Activated CD4-positive, alpha-beta memory T cell treated with anti-CD3 and anti-CD28 coated beads for 36 hours (primary cell): ENCODE measurements around the gene TPRN. TPM values are rescaled to one million over a fixed set of nuclear protein-coding genes. Genes with fewer than 3 reads are reported as not detected.

ENCODE experiments used
- CTCF ChIA-PET: fragments of 350-600 bp; sonication (Branson Sonifier 250); formaldehyde crosslinking; loops from one replicate; lab custom pipeline; 2021; ENCODE audit warnings: antibody characterized with exemption, inconsistent platforms; lab: Charles Lee
- POLR2A ChIA-PET: fragments of 350-600 bp; sonication (Branson Sonifier 250); formaldehyde crosslinking; loops from one replicate; lab custom pipeline; 2021; ENCODE audit warnings: antibody characterized with exemption; lab: Charles Lee
- DNase-seq: peaks from one replicate; pipeline ENCODE4 v3.0.0-alpha.2; 2020
- H3K27ac Mint-ChIP-seq: one replicate; pipeline ENCODE4 v1.8.0; 2021; ENCODE audit warnings: mixed read lengths
- H3K27me3 Mint-ChIP-seq: one replicate; pipeline ENCODE4 v1.8.0; 2021; ENCODE audit warnings: mixed read lengths
- H3K36me3 Mint-ChIP-seq: one replicate; pipeline ENCODE4 v1.8.0; 2021; ENCODE audit warnings: mixed read lengths
- H3K4me1 Mint-ChIP-seq: one replicate; pipeline ENCODE4 v1.8.0; 2021; ENCODE audit warnings: low read depth, mixed read lengths
- H3K4me3 Mint-ChIP-seq: one replicate; pipeline ENCODE4 v1.8.0; 2021; ENCODE audit warnings: mild to moderate bottlenecking, mixed read lengths
- H3K9me3 Mint-ChIP-seq: one replicate; pipeline ENCODE4 v1.8.0; 2021; ENCODE audit warnings: mixed read lengths
- intact Hi-C: fragments of 100-400 bp; cut with micrococcal nuclease; formaldehyde crosslinking; loops from one replicate; pipeline ENCODE4 v1.15.1; 2023
- total RNA-seq, 2 experiments: library from RNA; stranded (reverse); gene quantifications; one replicate each; pipeline ENCODE4 v1.2.3, GENCODE V29; 2021

Gene TPRN
- total RNA-seq, 2 experiments from 2014 or later: 6.1 to 6.7 TPM

DNA sequence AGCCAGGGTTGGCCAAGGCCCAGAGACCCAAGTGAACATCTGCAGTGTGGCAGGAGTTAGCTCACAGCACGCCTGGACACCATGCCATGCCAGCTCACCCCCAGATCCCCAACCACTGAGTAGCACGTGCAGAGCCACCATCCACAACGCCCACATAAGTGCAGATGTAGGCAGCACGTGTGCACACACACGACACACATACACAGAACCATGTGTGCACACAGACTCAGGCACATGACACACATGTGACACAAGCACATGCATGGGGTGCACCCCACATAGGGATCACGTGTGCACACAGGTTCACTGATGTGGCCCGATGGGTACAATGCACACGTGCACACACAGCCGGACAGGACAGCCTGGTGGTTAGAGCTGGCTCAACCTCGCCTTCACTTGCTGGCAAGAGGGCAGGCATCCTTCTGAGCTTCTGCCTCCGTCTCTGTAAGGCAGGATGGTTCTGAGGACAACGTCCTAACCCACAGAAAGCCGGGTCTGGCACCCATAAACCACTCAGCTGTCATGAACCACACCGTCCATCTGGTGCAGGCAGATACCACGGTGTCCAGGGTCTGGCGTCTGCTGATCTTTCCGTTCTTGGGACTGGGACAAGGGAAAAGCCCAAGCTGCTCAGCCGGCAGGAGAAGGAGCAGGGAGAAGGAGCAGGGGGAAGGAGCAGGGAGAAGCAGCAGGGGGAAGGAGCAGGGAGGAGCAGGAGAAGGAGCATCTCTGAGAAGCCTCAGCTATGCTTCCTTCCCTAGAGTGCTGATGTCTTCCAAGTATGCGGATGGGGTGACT, 42.7 kb downstream of the TPRN start:
- intact Hi-C loops: no loop called here

DNA sequence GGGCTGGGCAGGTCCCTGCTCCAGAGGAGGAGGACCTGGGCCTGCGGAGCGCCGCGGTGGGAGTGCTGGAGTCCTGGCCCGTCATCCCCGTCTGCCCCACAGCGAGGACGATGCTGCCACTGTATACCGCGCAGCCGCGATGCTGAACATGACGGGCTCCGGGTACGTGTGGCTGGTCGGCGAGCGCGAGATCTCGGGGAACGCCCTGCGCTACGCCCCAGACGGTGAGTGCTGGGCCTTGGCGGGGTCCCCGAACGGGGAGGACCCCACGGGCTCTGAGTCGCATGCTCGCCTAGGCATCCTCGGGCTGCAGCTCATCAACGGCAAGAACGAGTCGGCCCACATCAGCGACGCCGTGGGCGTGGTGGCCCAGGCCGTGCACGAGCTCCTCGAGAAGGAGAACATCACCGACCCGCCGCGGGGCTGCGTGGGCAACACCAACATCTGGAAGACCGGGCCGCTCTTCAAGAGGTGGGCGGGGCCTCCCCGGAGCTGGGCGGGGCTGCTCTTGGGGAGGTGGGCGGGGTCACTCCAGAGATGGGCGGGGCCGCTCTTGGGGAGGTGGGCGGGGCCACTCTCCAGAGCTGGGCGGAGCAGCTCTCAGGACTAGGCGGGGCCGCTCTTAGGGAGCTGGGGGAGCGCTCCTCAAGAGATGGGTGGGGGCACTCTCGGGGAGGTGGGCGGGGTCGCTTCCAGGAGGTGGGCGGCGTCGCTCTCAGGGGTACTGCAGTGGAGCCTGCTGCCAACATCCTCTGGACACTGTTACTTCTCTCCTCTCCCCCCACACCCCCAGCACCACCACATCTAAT, 43.8 kb downstream of the TPRN start:
- Mint-ChIP-seq H3K27ac (no peak overlapping the region), H3K4me3 (peak overlapping the region; percentile 44), H3K36me3 (no peaks in the 10 kb centered on the region), H3K27me3 (peaks cover 29% of the 10 kb centered on the region), H3K9me3 (no peaks in the 10 kb centered on the region), H3K4me1 (peaks cover 9% of the 10 kb centered on the region)
- peak; percentile 69 for DNase-seq
- intact Hi-C loops: no loop called here
- POLR2A ChIA-PET: no interaction called here
- CTCF ChIA-PET: interaction anchor here (0.6 to 1.7 kb wide), 6 partner anchors 19 to 266 kb away, joined by 3 to 7 read pairs (median 3); partner anchors contain the start of genes EXD3, NPDC1 and RNF224

More for the DNA sequence above, 42.7 kb downstream of the TPRN start:
- peaks cover 9% of the 10 kb centered on the region for H3K4me1 Mint-ChIP-seq
- POLR2A ChIA-PET: no interaction called here
- no peaks in the 10 kb centered on the region for H3K36me3 Mint-ChIP-seq
- no peak for DNase-seq
- H3K27me3 Mint-ChIP-seq: peaks cover 30% of the 10 kb centered on the region
- no peak overlapping the region for H3K27ac Mint-ChIP-seq
- no peak overlapping the region for H3K4me3 Mint-ChIP-seq
- H3K9me3 Mint-ChIP-seq: no peaks in the 10 kb centered on the region
- CTCF ChIA-PET: interaction anchor here (1.0 to 1.7 kb wide), 3 partner anchors 20 to 111 kb away, joined by 3 to 7 read pairs (median 4); partner anchors contain the start of gene NPDC1

DNA sequence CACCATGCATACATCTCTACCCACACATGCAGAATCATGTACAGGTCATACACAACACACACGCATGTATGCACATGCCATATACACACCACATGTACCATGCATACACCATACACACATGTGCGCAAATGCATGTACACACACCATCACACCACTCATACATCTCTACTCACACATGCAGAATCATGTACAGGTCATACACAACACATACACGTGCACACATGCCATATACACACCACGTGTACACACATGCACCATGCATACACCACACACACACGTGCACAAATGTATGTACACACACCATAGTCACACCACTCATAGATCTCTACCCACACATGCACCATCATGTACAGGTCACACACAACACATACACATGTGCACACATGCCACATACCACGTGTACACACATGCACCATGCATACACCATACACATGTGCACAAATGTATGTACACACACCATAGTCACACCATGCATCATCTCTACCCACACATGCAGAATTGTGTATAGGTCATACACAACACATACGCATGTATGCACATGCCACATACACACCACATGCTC, 47.6 kb downstream of the TPRN start:
- H3K27me3 Mint-ChIP-seq: peaks cover 15% of the 10 kb centered on the region
- CTCF ChIA-PET: no interaction called here
- no peaks in the 10 kb centered on the region for H3K9me3 Mint-ChIP-seq
- intact Hi-C loops: no loop called here
- POLR2A ChIA-PET: no interaction called here
- no peak for DNase-seq
- H3K4me3 Mint-ChIP-seq: no peak overlapping the region
- H3K27ac Mint-ChIP-seq: no peak overlapping the region
- H3K36me3 Mint-ChIP-seq: no peaks in the 10 kb centered on the region
- H3K4me1 Mint-ChIP-seq: peaks cover 4% of the 10 kb centered on the region

DNA sequence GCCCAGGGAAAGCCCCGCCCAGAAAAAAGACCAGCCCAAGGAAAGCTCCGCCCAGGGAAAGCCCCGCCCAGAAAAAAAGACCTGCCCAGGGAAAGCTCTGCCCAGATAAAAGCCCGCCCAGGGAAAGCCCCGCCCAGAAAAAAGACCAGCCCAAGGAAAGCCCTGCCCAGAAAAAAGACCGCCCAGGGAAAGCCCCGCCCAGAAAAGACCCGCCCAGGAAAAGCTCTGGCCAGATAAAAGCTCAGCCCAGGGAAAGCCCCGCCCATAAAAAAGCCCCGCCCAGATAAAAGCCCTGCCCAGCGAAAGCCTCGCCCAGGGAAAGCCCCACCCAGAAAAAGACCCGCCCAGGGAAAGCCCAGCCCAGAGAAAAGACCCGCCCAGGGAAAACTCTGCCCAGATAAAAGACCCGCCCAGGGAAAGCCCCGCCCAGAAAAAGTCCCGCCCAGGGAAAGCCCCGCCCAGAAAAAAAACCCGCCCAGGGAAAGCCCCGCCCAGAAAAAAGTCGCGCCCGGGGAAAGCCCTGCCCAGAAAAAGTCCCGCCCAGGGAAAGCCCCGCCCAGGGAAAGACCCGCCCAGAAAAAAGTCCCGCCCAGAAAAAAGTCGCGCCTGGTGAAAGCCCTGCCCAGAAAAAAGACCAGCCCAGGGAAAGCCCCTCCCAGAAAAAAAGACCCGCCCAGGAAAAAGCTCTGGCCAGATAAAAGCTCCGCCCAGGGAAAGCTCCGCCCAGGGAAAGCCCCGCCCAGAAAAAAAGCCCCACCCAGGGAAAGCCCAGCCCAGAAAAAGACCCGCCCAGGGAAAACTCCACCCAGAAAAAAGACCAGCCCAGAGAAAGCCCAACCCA, 49.7 kb downstream of the TPRN start:
- Mint-ChIP-seq H3K27me3 (peaks cover 8% of the 10 kb centered on the region), H3K27ac (no peak overlapping the region), H3K36me3 (no peaks in the 10 kb centered on the region), H3K4me3 (no peak overlapping the region), H3K4me1 (no peaks in the 10 kb centered on the region), H3K9me3 (no peaks in the 10 kb centered on the region)
- intact Hi-C loops: loop anchor here (2.0 kb wide), 1 partner anchor 64 kb away; the partner anchor contains the start of gene MAN1B1
- peak; percentile 85 for DNase-seq
- ChIA-PET CTCF (interaction anchor here (1.1 to 1.5 kb wide), 3 partner anchors 10 to 86 kb away, joined by 3 read pairs; no protein-coding TSS in a partner anchor), POLR2A (interaction anchor here (0.5 to 0.6 kb wide), 2 partner anchors 21 to 765 kb away, joined by 3 read pairs; no protein-coding TSS in a partner anchor)

DNA sequence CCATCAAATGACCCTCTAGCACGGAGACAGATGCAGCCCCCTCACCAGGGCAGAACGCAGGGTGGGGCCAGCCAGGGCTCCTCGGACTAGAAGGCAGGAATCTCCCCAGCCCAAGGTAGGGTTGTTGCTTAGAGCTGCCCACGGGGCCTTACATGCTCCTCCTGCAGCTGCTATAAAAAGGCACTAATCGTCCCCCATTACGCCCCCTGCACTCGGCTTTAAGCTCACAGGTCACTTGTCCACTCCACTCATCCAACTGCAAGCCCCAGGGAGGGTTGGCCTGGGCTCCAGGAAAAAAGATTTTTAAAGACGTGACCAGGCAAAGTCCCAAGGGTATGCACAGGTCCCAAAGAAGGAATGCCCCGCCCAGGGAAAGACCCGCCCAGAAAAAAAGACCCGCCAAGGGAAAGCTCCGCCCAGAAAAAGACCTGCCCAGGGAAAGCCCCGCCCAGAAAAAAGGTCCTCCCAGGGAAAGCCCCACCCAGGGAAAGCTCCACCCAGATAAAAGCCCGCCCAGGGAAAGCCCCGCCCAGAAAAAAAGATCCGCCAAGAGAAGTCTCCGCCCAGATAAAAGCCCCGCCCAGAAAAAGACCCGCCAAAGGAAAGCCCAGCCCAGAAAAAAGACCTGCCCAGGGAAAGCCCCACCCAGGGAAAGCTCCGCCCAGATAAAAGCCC, 50.5 kb downstream of the TPRN start:
- no peak for DNase-seq
- Mint-ChIP-seq H3K9me3 (no peaks in the 10 kb centered on the region), H3K36me3 (no peaks in the 10 kb centered on the region), H3K4me3 (no peak overlapping the region), H3K27ac (no peak overlapping the region), H3K4me1 (no peaks in the 10 kb centered on the region), H3K27me3 (peaks cover 5% of the 10 kb centered on the region)
- intact Hi-C loops: loop anchor here (2.0 kb wide), 1 partner anchor 63 kb away; the partner anchor contains the start of gene MAN1B1
- POLR2A ChIA-PET: no interaction called here
- CTCF ChIA-PET: interaction anchor here (1.1 to 1.4 kb wide), 2 partner anchors 9 to 86 kb away, joined by 3 read pairs; no protein-coding TSS in a partner anchor

DNA sequence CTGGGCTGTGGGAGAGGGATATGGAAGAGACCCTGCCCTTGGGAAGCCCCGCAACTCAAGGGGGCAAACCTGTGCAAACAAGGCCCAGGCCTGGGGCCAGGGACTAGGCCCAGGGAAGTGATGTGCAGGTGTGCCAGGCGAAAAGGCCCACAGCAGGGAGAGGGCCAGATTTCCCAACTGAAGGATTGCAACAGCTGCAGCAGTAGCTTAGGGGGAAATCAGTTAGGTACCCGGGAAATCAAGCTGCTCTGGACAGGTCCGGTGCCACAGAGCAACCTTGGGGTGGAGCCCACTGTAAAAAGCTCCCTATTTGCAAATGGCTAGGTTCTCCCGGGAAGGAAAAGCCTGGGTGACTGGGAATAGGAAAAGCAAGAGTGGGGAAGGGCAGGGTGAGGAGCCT, 51.2 kb downstream of the TPRN start:
- ChIA-PET CTCF (interaction anchor here (0.6 to 1.4 kb wide), 2 partner anchors 87 to 114 kb away, joined by 3 to 4 read pairs; no protein-coding TSS in a partner anchor), POLR2A (no interaction called here)
- Mint-ChIP-seq H3K4me3 (no peak overlapping the region), H3K27me3 (peaks cover 5% of the 10 kb centered on the region), H3K27ac (no peak overlapping the region), H3K4me1 (no peaks in the 10 kb centered on the region), H3K9me3 (no peaks in the 10 kb centered on the region), H3K36me3 (no peaks in the 10 kb centered on the region)
- intact Hi-C loops: no loop called here
- DNase-seq: no peak

DNA sequence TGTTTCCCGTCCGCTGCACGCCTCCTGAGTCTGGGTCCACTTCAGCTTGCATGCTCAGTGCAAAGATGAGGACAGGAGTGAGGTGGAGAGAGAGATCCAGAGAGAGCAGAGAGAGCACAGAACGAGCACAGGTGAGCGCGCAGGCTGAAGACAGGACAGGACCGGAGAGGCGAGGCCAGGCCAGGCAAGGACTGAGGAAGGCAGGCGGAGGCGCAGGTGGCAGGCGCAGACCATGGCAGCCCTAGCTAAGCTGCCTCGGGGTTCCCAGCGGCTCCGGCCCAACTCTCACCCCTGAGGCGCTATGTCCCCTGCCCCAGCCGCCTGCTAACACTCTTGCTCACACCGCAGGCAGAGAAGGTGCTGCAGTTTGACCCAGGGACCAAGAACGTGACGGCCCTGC, 51.9 kb downstream of the TPRN start:
- Mint-ChIP-seq H3K36me3 (no peaks in the 10 kb centered on the region), H3K9me3 (no peaks in the 10 kb centered on the region), H3K4me1 (no peaks in the 10 kb centered on the region), H3K27me3 (peaks cover 5% of the 10 kb centered on the region), H3K4me3 (no peak overlapping the region), H3K27ac (no peak overlapping the region)
- ChIA-PET CTCF (interaction anchor here (0.6 to 1.4 kb wide), 2 partner anchors 88 to 113 kb away, joined by 3 to 4 read pairs; no protein-coding TSS in a partner anchor), POLR2A (no interaction called here)
- intact Hi-C loops: no loop called here
- DNase-seq: no peak

DNA sequence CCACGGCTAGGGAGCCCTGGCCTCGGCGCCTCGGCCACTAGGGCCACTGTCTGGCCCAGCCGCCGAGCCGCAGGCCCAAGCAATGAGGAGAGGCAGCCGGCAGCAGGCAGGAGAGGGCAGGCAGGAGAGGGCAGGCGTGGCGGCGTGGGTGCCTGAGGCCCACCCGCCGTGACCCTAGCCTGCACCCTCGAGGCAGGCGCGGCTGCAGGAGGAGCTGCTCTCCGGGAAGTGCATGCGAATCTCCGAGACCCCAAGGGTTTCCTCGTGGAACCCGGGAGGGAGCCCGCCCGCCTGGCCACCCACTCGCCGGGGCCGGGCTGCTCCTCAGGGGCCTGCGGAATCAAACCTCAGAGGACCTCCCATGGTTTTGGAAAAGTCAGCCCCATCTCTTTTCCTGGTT, 52.3 kb downstream of the TPRN start:
- no peak overlapping the region for H3K4me3 Mint-ChIP-seq
- H3K4me1 Mint-ChIP-seq: no peaks in the 10 kb centered on the region
- CTCF ChIA-PET: interaction anchor here (1.4 kb wide), 1 partner anchor 89 kb away, joined by 4 read pairs; no protein-coding TSS in a partner anchor
- no peak for DNase-seq
- no peaks in the 10 kb centered on the region for H3K36me3 Mint-ChIP-seq
- intact Hi-C loops: no loop called here
- H3K27me3 Mint-ChIP-seq: peaks cover 5% of the 10 kb centered on the region
- H3K27ac Mint-ChIP-seq: no peak overlapping the region
- POLR2A ChIA-PET: no interaction called here
- no peaks in the 10 kb centered on the region for H3K9me3 Mint-ChIP-seq

DNA sequence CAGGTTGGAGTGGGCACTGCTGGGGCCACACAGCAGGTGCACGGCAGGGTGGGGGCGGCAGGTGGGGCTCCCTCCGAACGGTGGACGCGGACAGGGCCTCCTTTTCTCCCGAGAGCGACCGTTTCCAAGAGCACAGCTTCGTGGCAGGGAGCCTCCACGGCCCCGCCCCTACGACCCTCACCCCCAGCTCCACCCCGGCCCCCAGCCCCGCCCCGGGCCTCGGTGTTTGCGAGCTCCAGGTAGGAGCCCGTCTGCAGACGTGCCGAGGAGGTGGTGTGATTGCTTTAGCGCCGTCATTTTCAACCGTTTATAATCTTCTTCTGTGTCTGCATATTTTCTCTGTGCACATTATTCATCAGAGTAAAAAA, 52.8 kb downstream of the TPRN start:
- no peak overlapping the region for H3K4me3 Mint-ChIP-seq
- H3K27ac Mint-ChIP-seq: no peak overlapping the region
- H3K9me3 Mint-ChIP-seq: no peaks in the 10 kb centered on the region
- H3K27me3 Mint-ChIP-seq: peaks cover 5% of the 10 kb centered on the region
- H3K36me3 Mint-ChIP-seq: no peaks in the 10 kb centered on the region
- POLR2A ChIA-PET: no interaction called here
- intact Hi-C loops: no loop called here
- no peak for DNase-seq
- CTCF ChIA-PET: no interaction called here
- no peaks in the 10 kb centered on the region for H3K4me1 Mint-ChIP-seq

DNA sequence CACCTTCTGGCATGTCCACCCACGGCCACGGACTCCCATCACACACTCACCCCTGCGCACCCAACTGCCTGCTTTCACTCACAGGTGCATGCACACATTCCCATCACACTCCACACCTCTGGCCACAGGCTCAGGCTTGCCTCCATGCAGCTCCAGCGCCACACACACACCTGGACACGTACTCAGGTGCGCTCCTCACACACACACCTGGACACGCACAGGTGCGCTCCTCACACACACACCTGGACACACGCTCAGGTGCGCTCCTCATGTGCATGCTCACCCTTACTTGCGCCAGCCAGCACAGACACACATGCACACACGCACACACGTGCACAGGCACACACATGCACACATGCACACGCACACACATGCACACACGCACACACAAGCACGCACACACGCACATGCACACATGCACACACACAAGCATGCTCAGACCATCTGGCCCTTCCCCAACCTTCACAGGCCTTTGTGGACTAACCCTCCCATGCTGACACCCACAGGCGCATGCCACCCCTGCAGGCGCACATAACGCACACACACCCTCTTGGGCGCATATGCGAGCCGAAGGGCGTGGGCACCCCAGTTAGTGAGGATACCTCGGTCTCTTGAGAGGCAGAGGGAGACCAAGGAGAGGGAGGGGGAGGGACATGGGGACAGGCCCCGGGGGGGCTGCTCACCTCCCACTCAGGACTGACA, 53.3 kb downstream of the TPRN start:
- Mint-ChIP-seq H3K9me3 (no peaks in the 10 kb centered on the region), H3K27me3 (peaks cover 10% of the 10 kb centered on the region), H3K4me1 (no peaks in the 10 kb centered on the region), H3K36me3 (no peaks in the 10 kb centered on the region), H3K27ac (no peak overlapping the region), H3K4me3 (no peak overlapping the region)
- intact Hi-C loops: no loop called here
- ChIA-PET CTCF (no interaction called here), POLR2A (no interaction called here)
- no peak for DNase-seq
